GM23338 (cell line): ENCODE results near the gene SLC35D1. TPM values are rescaled to one million over a fixed set of nuclear protein-coding genes. Genes with fewer than 3 reads are reported as not detected.

Source experiments
- ATAC-seq: fragments of 200-7000 bp; cut with Tn5 transposase; 3 replicates; pipeline ENCODE4 v1.9.1; 2020
- DNase-seq: peaks from one replicate; pipeline ENCODE4 v3.0.0-alpha.2; 2015; ENCODE audit warnings: low spot score
- H2AFZ ChIP-seq: fragments of 200-600 bp; sonication (generic); 2 replicates; pipeline ENCODE4 v1.8.0; 2016; ENCODE audit warnings: antibody characterized with exemption, mild to moderate bottlenecking, moderate library complexity
- H3F3A ChIP-seq: fragments of 200-600 bp; sonication (generic); replicated peaks from 2 replicates; pipeline ENCODE4 v1.8.0; 2017; ENCODE audit warnings: antibody characterized with exemption, mixed run types, low read depth
- H3K27ac ChIP-seq: fragments of 200-600 bp; sonication (generic); 2 replicates; pipeline ENCODE4 v1.6.1; 2016; ENCODE audit warnings: low read depth
- H3K27me3 ChIP-seq: fragments of 200-600 bp; sonication (generic); 2 replicates; pipeline ENCODE4 v1.8.0; 2016; ENCODE audit warnings: mild to moderate bottlenecking, mixed run types, moderate library complexity; ENCODE audit not compliant: insufficient read depth
- H3K36me3 ChIP-seq: fragments of 200-600 bp; sonication (generic); 2 replicates; pipeline ENCODE4 v1.8.0; 2016; ENCODE audit warnings: mild to moderate bottlenecking; ENCODE audit not compliant: insufficient read depth
- H3K4me1 ChIP-seq: fragments of 200-600 bp; sonication (generic); 2 replicates; pipeline ENCODE4 v1.8.0; 2016; ENCODE audit warnings: mild to moderate bottlenecking, moderate library complexity; ENCODE audit not compliant: insufficient read depth
- H3K4me2 ChIP-seq: fragments of 200-600 bp; sonication (generic); 2 replicates; pipeline ENCODE4 v1.7.1; 2017; ENCODE audit warnings: mixed run types
- H3K4me3 ChIP-seq: fragments of 200-600 bp; sonication (generic); 2 replicates; pipeline ENCODE4 v1.6.1; 2016; ENCODE audit warnings: mixed run types
- H3K79me2 ChIP-seq: fragments of 200-600 bp; sonication (generic); replicated peaks from 2 replicates; pipeline ENCODE4 v1.8.0; 2017; ENCODE audit warnings: mild to moderate bottlenecking; ENCODE audit not compliant: insufficient read depth
- H3K9me2 ChIP-seq: fragments of 200-600 bp; sonication (generic); 2 replicates; pipeline ENCODE4 v1.8.0; 2017; ENCODE audit not compliant: insufficient read depth
- H4K20me1 ChIP-seq: fragments of 200-600 bp; sonication (generic); replicated peaks from 2 replicates; pipeline ENCODE4 v1.8.0; 2017; ENCODE audit warnings: mild to moderate bottlenecking; ENCODE audit not compliant: insufficient read depth
- H3K27ac Mint-ChIP-seq: 2 replicates; pipeline ENCODE4 v1.8.0; 2020; ENCODE audit warnings: inconsistent platforms, mild to moderate bottlenecking, moderate library complexity, mixed read lengths
- H3K27me3 Mint-ChIP-seq: 3 replicates; pipeline ENCODE4 v1.8.0; 2022; ENCODE audit warnings: low read depth, mild to moderate bottlenecking, moderate library complexity, mixed read lengths, inconsistent platforms; ENCODE audit not compliant: insufficient read depth, poor library complexity
- H3K36me3 Mint-ChIP-seq: 3 replicates; pipeline ENCODE4 v1.8.0; 2021; ENCODE audit warnings: low read depth, mild to moderate bottlenecking, inconsistent platforms, moderate library complexity, mixed read lengths
- H3K4me1 Mint-ChIP-seq: 3 replicates; pipeline ENCODE4 v1.8.0; 2020; ENCODE audit warnings: mild to moderate bottlenecking, inconsistent platforms, mixed read lengths
- H3K4me3 Mint-ChIP-seq: 3 replicates; pipeline ENCODE4 v1.8.0; 2021; ENCODE audit warnings: moderate library complexity, mild to moderate bottlenecking, inconsistent platforms, mixed read lengths
- H3K9me3 Mint-ChIP-seq: 3 replicates; pipeline ENCODE4 v1.8.0; 2020; ENCODE audit warnings: moderate library complexity, mild to moderate bottlenecking, inconsistent platforms, mixed read lengths
- CTCF ChIP-seq, 2 experiments: fragments of 200-600 bp in 1 of 2; sonication (generic) in 1 of 2; conservative IDR thresholded peaks; 2 replicates each; pipeline versions ENCODE4 v1.5.1 to v1.6.1; 2016 to 2017; ENCODE audit warnings: antibody characterized with exemption in 2 of 2, low read depth in 2 of 2, mild to moderate bottlenecking in 2 of 2, moderate library complexity in 1 of 2
- ETS1 ChIP-seq: IDR thresholded peaks from 2 replicates; pipeline ENCODE4 v1.6.1; 2016; ENCODE audit warnings: antibody characterized with exemption
- EZH2phosphoT487 ChIP-seq: fragments of 200-600 bp; sonication (generic); IDR thresholded peaks from one replicate; pipeline ENCODE4 v1.8.1; 2018; ENCODE audit warnings: antibody characterized with exemption; ENCODE audit not compliant: unreplicated experiment
- NANOG ChIP-seq: IDR thresholded peaks from 2 replicates; pipeline ENCODE4 v1.6.1; 2016; ENCODE audit warnings: antibody characterized with exemption, borderline replicate concordance
- POLR2AphosphoS5 ChIP-seq: IDR thresholded peaks from 2 replicates; pipeline ENCODE4 v1.6.1; 2016; ENCODE audit warnings: antibody characterized with exemption, low read depth
- REST ChIP-seq: IDR thresholded peaks from one replicate; pipeline ENCODE4 v1.6.1; 2018; ENCODE audit warnings: antibody characterized with exemption; ENCODE audit not compliant: unreplicated experiment
- ZNF114 ChIP-seq: fragments of 250-450 bp; sonication (Bioruptor Pico); IDR thresholded peaks from 2 replicates; pipeline ENCODE4 v1.5.0; 2020; ENCODE audit warnings: mild to moderate bottlenecking, moderate library complexity
- ZNF462 ChIP-seq: fragments of 250-450 bp; sonication (Bioruptor Pico); IDR thresholded peaks from 2 replicates; pipeline ENCODE4 v1.5.0; 2020; ENCODE audit warnings: mild to moderate bottlenecking, moderate library complexity
- polyA plus RNA-seq: library from polyadenylated mRNA; unstranded; fragments of >200 nt; fragmentation: Nextera tagmentation; extraction: Ambion mirVana; gene quantifications from 2 replicates; pipeline ENCODE4 v1.2.1, GENCODE V29; 2016
- total RNA-seq: library from RNA; depleted of rRNA; stranded (reverse); fragments of >200 nt; shearing (Covaris generic); gene quantifications from 2 replicates; pipeline ENCODE4 v1.2.3, GENCODE V29; 2014

SLC35D1 gene
- total and polyA plus RNA-seq, 2 experiments from 2014 or later = 0.68 to 2.8 TPM

- TF ChIP-seq CTCF (conservative IDR thresholded peaks at IDR 0.05; ENCODE audit: low read depth in 2 of 2) = no peak
These were observed at the start of gene SLC35D1 (continued) for GRCh38 chr1:67053785-67054772.

- Histone ChIP-seq H4K20me1 (no peaks in the 10 kb centered on the region), H3F3A (no peaks in the 10 kb centered on the region), H3K27me3 (no peaks in the 10 kb centered on the region), H3K79me2 (no peaks in the 10 kb centered on the region), H2AFZ (no peak overlapping the region), H3K4me3 (no peak overlapping the region), H3K36me3 (no peaks in the 10 kb centered on the region), H3K4me1 (no peaks in the 10 kb centered on the region), H3K27ac (no peak overlapping the region), H3K4me2 (no peak overlapping the region), H3K9me2 (no peaks in the 10 kb centered on the region)
- Mint-ChIP-seq H3K9me3 (no peaks in the 10 kb centered on the region), H3K27me3 (no peaks in the 10 kb centered on the region), H3K4me3 (no peak overlapping the region), H3K4me1 (no peaks in the 10 kb centered on the region), H3K27ac (no peak overlapping the region), H3K36me3 (no peaks in the 10 kb centered on the region)
- DNase-seq (no peak), ATAC-seq (no peak)
- TF ChIP-seq ZNF462 (CRISPR knock-in tag) (no peak), CTCF (conservative IDR thresholded peaks at IDR 0.05; ENCODE audit: low read depth in 2 of 2) (no peak), EZH2phosphoT487 (no peak), NANOG (no peak), ZNF114 (CRISPR knock-in tag) (no peak), POLR2AphosphoS5 (no peak), REST (no peak), ETS1 (no peak)
These were observed 49.6 kb upstream of the SLC35D1 start for GRCh38 chr1:67103548-67103947.
